ENCODE measurements around the gene HOXD10. TPM values are rescaled to one million over a fixed set of nuclear protein-coding genes. Genes with fewer than 3 reads are reported as not detected.

HOXD10 gene
- polyA plus RNA-seq, 1 experiment: not detected

DNA sequence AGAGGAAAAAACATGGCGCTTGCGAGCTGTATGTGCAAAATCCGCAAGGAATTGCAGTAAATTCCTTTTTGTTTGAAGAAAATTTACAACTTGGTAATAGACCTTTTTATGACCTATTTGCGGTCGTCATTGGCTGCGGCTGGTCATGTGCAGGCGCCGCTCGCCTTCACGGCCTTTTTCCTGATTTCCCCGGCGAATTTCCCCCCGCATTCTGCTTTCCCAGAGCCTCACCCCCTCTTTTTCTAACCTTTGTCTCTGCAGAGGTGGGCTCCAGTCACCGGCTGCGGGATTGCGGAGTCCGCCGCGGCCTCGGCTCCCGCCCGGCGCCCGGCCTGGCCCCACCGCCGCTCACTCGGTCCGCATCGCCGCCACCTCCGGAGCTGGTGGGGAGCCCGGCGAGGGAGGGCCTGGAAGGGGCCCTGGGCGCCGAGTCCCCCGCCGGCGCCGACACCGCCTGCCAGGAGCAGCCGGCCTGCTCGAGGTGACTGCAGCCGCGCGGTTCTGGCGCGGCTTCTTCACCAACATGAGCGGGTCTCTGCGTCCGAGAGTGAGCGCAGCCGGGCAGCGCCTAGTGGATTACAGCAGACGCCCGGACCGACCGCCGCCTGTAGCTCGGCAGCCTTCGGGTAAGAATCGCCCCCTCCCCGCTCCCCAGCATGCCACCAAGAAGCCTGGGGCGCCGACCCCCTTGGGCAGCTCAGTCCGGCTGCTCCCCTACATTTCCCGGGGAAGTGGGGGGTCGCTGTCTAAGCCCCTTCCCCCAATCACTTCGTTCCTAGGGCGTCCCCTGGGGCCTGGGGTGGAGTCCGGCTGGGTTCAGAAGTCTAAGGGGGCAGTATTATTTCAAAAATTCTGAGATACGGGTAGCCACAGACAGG lies 20.0 kb downstream of the HOXD10 start:
- H3K27me3 ChIP-seq (ENCODE audit: control insufficient read depth, insufficient read depth, low read length): peaks cover 93% of the 10 kb centered on the region
- no peak for TF ChIP-seq CTCF (IDR thresholded peaks at IDR 0.05; ENCODE audit: low read depth, low read length)
- no peak overlapping the region for H3K27ac ChIP-seq (ENCODE audit: low read depth, low read length)
- no peak for DNase-seq (ENCODE audit: low read depth, low spot score)
- H3K4me3 ChIP-seq (ENCODE audit: low read depth, low read length): 0 out of 2 replicates have a peak overlapping the region, but pooled peaks have one; percentile 10
- CTCF ChIA-PET: interaction anchor here (2.4 to 6.5 kb wide), 3 partner anchors 9 to 500 kb away, joined by 9 to 89 read pairs (median 37); no protein-coding TSS in a partner anchor
- POLR2A ChIA-PET: no interaction called here
- peaks cover 13% of the 10 kb centered on the region for H3K9me3 ChIP-seq (ENCODE audit: control insufficient read depth, insufficient read depth, low read length)

GRCh38 chr2:176137252-176137580 lies 20.6 kb downstream of the HOXD10 start:
- CTCF ChIA-PET: interaction anchor here (2.4 to 6.5 kb wide), 4 partner anchors 10 to 516 kb away, joined by 9 to 89 read pairs (median 61); no protein-coding TSS in a partner anchor
- POLR2A ChIA-PET: no interaction called here
- no peak for TF ChIP-seq CTCF (IDR thresholded peaks at IDR 0.05; ENCODE audit: low read depth, low read length)
- no peak for DNase-seq (ENCODE audit: low read depth, low spot score)
- Histone ChIP-seq H3K4me3 (ENCODE audit: low read depth, low read length) (no peak overlapping the region), H3K27me3 (ENCODE audit: control insufficient read depth, insufficient read depth, low read length) (peaks cover 92% of the 10 kb centered on the region), H3K27ac (ENCODE audit: low read depth, low read length) (no peak overlapping the region), H3K9me3 (ENCODE audit: control insufficient read depth, insufficient read depth, low read length) (peaks cover 13% of the 10 kb centered on the region)

GRCh38 chr2:176137906-176138305 lies 21.3 kb downstream of the HOXD10 start:
- ChIA-PET CTCF (interaction anchor here (2.4 to 6.5 kb wide), 5 partner anchors 11 to 515 kb away, joined by 9 to 89 read pairs (median 55); no protein-coding TSS in a partner anchor), POLR2A (no interaction called here)
- no peak overlapping the region for H3K4me3 ChIP-seq (ENCODE audit: low read depth, low read length)

DNA sequence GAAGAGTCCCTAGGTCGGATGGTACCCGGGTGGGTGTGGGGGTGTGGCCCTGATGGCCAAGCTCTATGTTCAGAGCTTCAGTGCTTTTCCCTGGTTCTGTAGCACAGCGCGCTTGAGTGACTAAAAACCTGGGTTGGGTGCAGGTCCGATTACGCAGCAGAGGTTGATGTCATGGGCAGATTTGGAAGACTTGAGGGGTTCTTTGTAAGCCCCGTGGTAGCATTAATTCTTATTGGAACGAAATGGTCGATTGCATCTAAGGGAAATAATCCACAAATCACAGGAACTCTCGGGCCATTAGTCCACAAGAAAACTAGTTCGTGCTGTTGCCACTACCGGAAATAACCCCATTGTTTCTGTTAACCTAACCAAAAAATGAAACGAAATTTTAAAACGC lies 21.9 kb downstream of the HOXD10 start:
- no peak for DNase-seq (ENCODE audit: low read depth, low spot score)
- CTCF ChIA-PET: interaction anchor here (1.9 to 6.5 kb wide), 7 partner anchors 7 to 514 kb away, joined by 7 to 114 read pairs (median 55); no protein-coding TSS in a partner anchor
- POLR2A ChIA-PET: no interaction called here
- no peak overlapping the region for H3K4me3 ChIP-seq (ENCODE audit: low read depth, low read length)
- H3K27ac ChIP-seq (ENCODE audit: low read depth, low read length): no peak overlapping the region
- no peak for TF ChIP-seq CTCF (IDR thresholded peaks at IDR 0.05; ENCODE audit: low read depth, low read length)
- peaks cover 89% of the 10 kb centered on the region for H3K27me3 ChIP-seq (ENCODE audit: control insufficient read depth, insufficient read depth, low read length)
- peaks cover 13% of the 10 kb centered on the region for H3K9me3 ChIP-seq (ENCODE audit: control insufficient read depth, insufficient read depth, low read length)

More at GRCh38 chr2:176137906-176138305, 21.3 kb downstream of the HOXD10 start:
- no peak overlapping the region for H3K27ac ChIP-seq (ENCODE audit: low read depth, low read length)
- TF ChIP-seq CTCF (IDR thresholded peaks at IDR 0.05; ENCODE audit: low read depth, low read length): no peak
- DNase-seq (ENCODE audit: low read depth, low spot score): no peak
- peaks cover 13% of the 10 kb centered on the region for H3K9me3 ChIP-seq (ENCODE audit: control insufficient read depth, insufficient read depth, low read length)
- H3K27me3 ChIP-seq (ENCODE audit: control insufficient read depth, insufficient read depth, low read length): peaks cover 89% of the 10 kb centered on the region
